WTC11 (cell line): ENCODE data around the gene PLPPR1. TPM values are rescaled to one million over a fixed set of nuclear protein-coding genes. Genes with fewer than 3 reads are reported as not detected.

ENCODE experiments used
- ATAC-seq: fragments of 200-7000 bp; cut with Tn5 transposase; 2 replicates; pipeline ENCODE4 v1.10.0; 2021; ENCODE audit warnings: mild to moderate bottlenecking, moderate library complexity
- CTCF ChIA-PET: fragments of 300-600 bp; sonication (Branson Sonifier 250); formaldehyde crosslinking; loops from one replicate; lab custom pipeline; 2021; ENCODE audit warnings: antibody characterized with exemption; lab: Charles Lee
- POLR2A ChIA-PET: fragments of 350-600 bp; sonication (Branson Sonifier 250); formaldehyde crosslinking; loops from one replicate; lab custom pipeline; 2021; ENCODE audit warnings: antibody characterized with exemption; lab: Charles Lee
- DNase-seq: peaks from one replicate; pipeline ENCODE4 v3.0.0; 2021; ENCODE audit warnings: low spot score
- H3K27ac Mint-ChIP-seq: 2 replicates; pipeline ENCODE4 v1.8.0; 2021; ENCODE audit warnings: mixed read lengths
- H3K27me3 Mint-ChIP-seq: 2 replicates; pipeline ENCODE4 v1.8.0; 2021; ENCODE audit warnings: low read depth, mild to moderate bottlenecking, moderate library complexity, mixed read lengths
- H3K36me3 Mint-ChIP-seq: 2 replicates; pipeline ENCODE4 v1.8.0; 2021; ENCODE audit warnings: mixed read lengths
- H3K4me1 Mint-ChIP-seq: 2 replicates; pipeline ENCODE4 v1.8.0; 2022; ENCODE audit warnings: mixed read lengths
- H3K4me3 Mint-ChIP-seq: 2 replicates; pipeline ENCODE4 v1.8.0; 2021; ENCODE audit warnings: mild to moderate bottlenecking, moderate library complexity, mixed read lengths
- H3K9me3 Mint-ChIP-seq: 2 replicates; pipeline ENCODE4 v1.8.0; 2021; ENCODE audit warnings: mixed read lengths
- AR ChIP-seq: fragments of 250-450 bp; sonication (Bioruptor Pico); IDR thresholded peaks from 2 replicates; pipeline ENCODE4 v1.9.0; 2021; ENCODE audit warnings: mild to moderate bottlenecking
- ATF3 ChIP-seq: sonication (generic); formaldehyde crosslinking; conservative IDR thresholded peaks from 2 replicates; pipeline ENCODE4 v1.8.1; 2022; ENCODE audit warnings: mild to moderate bottlenecking, missing genetic modification reagents
- CDX4 ChIP-seq: fragments of 250-450 bp; sonication (Bioruptor Pico); IDR thresholded peaks from 2 replicates; pipeline ENCODE4 v1.9.0; 2021; ENCODE audit warnings: moderate library complexity, mild to moderate bottlenecking, inconsistent platforms, borderline replicate concordance
- GRHL2 ChIP-seq: fragments of 250-450 bp; sonication (Bioruptor Pico); IDR thresholded peaks from 2 replicates; pipeline ENCODE4 v1.8.0; 2022; ENCODE audit warnings: mild to moderate bottlenecking, moderate library complexity; ENCODE audit not compliant: insufficient replicate concordance, severe bottlenecking
- MAX ChIP-seq: sonication (generic); formaldehyde crosslinking; IDR thresholded peaks from 2 replicates; pipeline ENCODE4 v1.8.0; 2022; ENCODE audit warnings: mild to moderate bottlenecking, missing genetic modification reagents
- MLX ChIP-seq: sonication (generic); formaldehyde crosslinking; IDR thresholded peaks from 2 replicates; pipeline ENCODE4 v1.8.1; 2023; ENCODE audit warnings: mild to moderate bottlenecking, missing genetic modification reagents, moderate library complexity
- OVOL2 ChIP-seq: fragments of 250-450 bp; sonication (Bioruptor Pico); IDR thresholded peaks from 2 replicates; pipeline ENCODE4 v1.9.0; 2021; ENCODE audit warnings: mild to moderate bottlenecking, borderline replicate concordance
- PRDM15 ChIP-seq: sonication (generic); formaldehyde crosslinking; IDR thresholded peaks from 2 replicates; pipeline ENCODE4 v1.8.0; 2022; ENCODE audit warnings: missing genetic modification reagents
- PRRX2 ChIP-seq: fragments of 250-450 bp; sonication (Bioruptor Pico); IDR thresholded peaks from 2 replicates; pipeline ENCODE4 v1.8.0; 2021; ENCODE audit warnings: mild to moderate bottlenecking
- TEAD1 ChIP-seq: sonication (generic); formaldehyde crosslinking; IDR thresholded peaks from 2 replicates; pipeline ENCODE4 v1.8.0; 2022; ENCODE audit warnings: mild to moderate bottlenecking, missing genetic modification reagents
- TP53 ChIP-seq: sonication (generic); formaldehyde crosslinking; IDR thresholded peaks from 2 replicates; pipeline ENCODE4 v1.8.1; 2023; ENCODE audit warnings: mild to moderate bottlenecking, missing genetic modification reagents
- ZBTB43 ChIP-seq: sonication (generic); formaldehyde crosslinking; IDR thresholded peaks from 2 replicates; pipeline ENCODE4 v1.8.1; 2023; ENCODE audit warnings: mild to moderate bottlenecking, missing genetic modification reagents
- ZNF232 ChIP-seq: sonication (generic); formaldehyde crosslinking; IDR thresholded peaks from 2 replicates; pipeline ENCODE4 v1.8.0; 2022; ENCODE audit warnings: mild to moderate bottlenecking, missing genetic modification reagents
- ZNF396 ChIP-seq: fragments of 250-450 bp; sonication (Bioruptor Pico); IDR thresholded peaks from 2 replicates; pipeline ENCODE4 v1.8.0; 2021; ENCODE audit warnings: mild to moderate bottlenecking, moderate library complexity, borderline replicate concordance
- ZNF425 ChIP-seq: fragments of 250-450 bp; sonication (Bioruptor Pico); conservative IDR thresholded peaks from 2 replicates; pipeline ENCODE4 v1.9.0; 2021; ENCODE audit warnings: mild to moderate bottlenecking
- total RNA-seq: library from RNA; stranded (reverse); gene quantifications from 3 replicates; pipeline ENCODE4 v1.2.3, GENCODE V29; 2021

The PLPPR1 gene
- total RNA-seq, 1 experiment from 2014 or later, result 1.5 TPM

- Mint-ChIP-seq H3K4me1 (no peaks in the 10 kb centered on the region), H3K9me3 (no peaks in the 10 kb centered on the region), H3K27me3 (no peaks in the 10 kb centered on the region), H3K36me3 (no peaks in the 10 kb centered on the region), H3K4me3 (no peak overlapping the region), H3K27ac (no peak overlapping the region)
- POLR2A ChIA-PET, result no interaction called here
- TF ChIP-seq ATF3 (CRISPR knock-in tag) (no peak), TEAD1 (CRISPR knock-in tag) (no peak), PRRX2 (CRISPR knock-in tag) (no peak), ZNF396 (CRISPR knock-in tag) (no peak), CDX4 (no peak), ZBTB43 (CRISPR knock-in tag) (no peak), ZNF232 (CRISPR knock-in tag) (no peak)
- DNase-seq (no peak), ATAC-seq (no peak)
- CTCF ChIA-PET, result no interaction called here
These were observed 321.8 kb downstream of the PLPPR1 start for GRCh38 chr9:101350285-101350684.

- TF ChIP-seq PRDM15 (CRISPR knock-in tag), result no peak
- TF ChIP-seq ZNF425 (CRISPR knock-in tag), result no peak
- TF ChIP-seq MLX (CRISPR knock-in tag), result no peak
- TF ChIP-seq TP53, result no peak
- no peak for TF ChIP-seq OVOL2 (CRISPR knock-in tag)
- no peak for TF ChIP-seq MAX (CRISPR knock-in tag)
- TF ChIP-seq AR (CRISPR knock-in tag), result no peak
- no peak for TF ChIP-seq GRHL2 (CRISPR knock-in tag)
- Mint-ChIP-seq H3K9me3 (peaks cover 8% of the 10 kb centered on the region), H3K36me3 (no peaks in the 10 kb centered on the region; the same call in 1 of the 2 replicates), H3K4me3 (no peak overlapping the region), H3K27ac (no peak overlapping the region), H3K4me1 (no peaks in the 10 kb centered on the region), H3K27me3 (no peaks in the 10 kb centered on the region)
- DNase-seq (no peak), ATAC-seq (no peak)
- ChIA-PET CTCF (interaction anchor here (1.1 to 1.6 kb wide), 2 partner anchors 36 to 752 kb away, joined by 5 to 6 read pairs; no protein-coding TSS in a partner anchor), POLR2A (no interaction called here)
These were observed 324.5 kb downstream of the PLPPR1 start for GRCh38 chr9:101352892-101353463.
